GM12878 (cell line): Measurements from ENCODE around the gene SAP25. TPM values are rescaled to one million over a fixed set of nuclear protein-coding genes. Genes with fewer than 3 reads are reported as not detected.

Source experiments
- ATAC-seq: fragments of 200-7000 bp; cut with Tn5 transposase; 3 replicates; pipeline ENCODE4 v1.9.1; 2020; ENCODE audit warnings: mild to moderate bottlenecking, moderate library complexity
- BruUV-seq: library from RNA; stranded (reverse); fragments of 400-500 nt; replicated peaks from 2 replicates; lab custom pipeline; 2021; lab: Mats Ljungman, UMichigan
- CTCF ChIA-PET: fragments of 300-600 bp; sonication (Branson Sonifier 250); formaldehyde crosslinking; extraction: SDS; loops from one replicate; lab custom pipeline; 2021; ENCODE audit warnings: inconsistent platforms; lab: Yijun Ruan, JAX
- POLR2A ChIA-PET: fragments of 350-600 bp; formaldehyde crosslinking; extraction: SDS; loops from one replicate; lab custom pipeline; 2021; ENCODE audit warnings: inconsistent platforms; lab: Charles Lee
- RAD21 ChIA-PET: fragments of 300-600 bp; sonication (Branson Sonifier 250); formaldehyde crosslinking; loops from one replicate; lab custom pipeline; 2023; ENCODE audit warnings: antibody characterized with exemption; ENCODE audit not compliant: unreplicated experiment; lab: Charles Lee
- SMC1A ChIA-PET: fragments of 300-600 bp; sonication (Branson Sonifier 250); formaldehyde crosslinking; loops from one replicate; lab custom pipeline; 2023; ENCODE audit not compliant: unreplicated experiment, uncharacterized antibody; lab: Charles Lee
- DNase-seq: peaks from one replicate; pipeline ENCODE4 v3.0.0-alpha.2; 2011; ENCODE audit warnings: low read depth, low spot score
- FAIRE-seq: peaks from 3 replicates; lab custom pipeline; 2011; peaks lifted over from hg19 to GRCh38; lab: Jason Lieb, UNC
- H2AFZ ChIP-seq: 2 replicates; pipeline ENCODE4 v1.6.0; 2011; ENCODE audit warnings: low read depth, low read length, control low read depth; ENCODE audit not compliant: control insufficient read depth
- H3K27ac ChIP-seq: 2 replicates; pipeline ENCODE4 v1.5.1; 2011; ENCODE audit warnings: control low read depth; ENCODE audit not compliant: control insufficient read depth, insufficient read depth
- H3K27me3 ChIP-seq, 2 experiments: replicated peaks in 1 of 2; 2 replicates each; pipeline versions ENCODE4 v1.6.0 to v1.6.1; 2011; ENCODE audit warnings: low read length in 1 of 2; ENCODE audit not compliant: control insufficient read depth in 2 of 2, insufficient read depth in 2 of 2
- H3K36me3 ChIP-seq, 2 experiments: 2 replicates each; pipeline ENCODE4 v1.5.1; 2011; ENCODE audit warnings: low read length in 1 of 2; ENCODE audit not compliant: control insufficient read depth in 2 of 2, insufficient read depth in 2 of 2
- H3K4me1 ChIP-seq: 2 replicates; pipeline ENCODE4 v1.6.1; 2011; ENCODE audit warnings: mild to moderate bottlenecking, low read length, moderate library complexity, mixed read lengths; ENCODE audit not compliant: control insufficient read depth, insufficient read depth
- H3K4me2 ChIP-seq: 2 replicates; pipeline ENCODE4 v1.6.0; 2011; ENCODE audit warnings: control low read depth; ENCODE audit not compliant: control insufficient read depth, insufficient read depth
- H3K4me3 ChIP-seq: fragments of 200-600 bp; sonication (generic); 2 replicates; pipeline ENCODE4 v1.5.1; 2016
- H3K79me2 ChIP-seq: 2 replicates; pipeline ENCODE4 v1.6.0; 2011; ENCODE audit warnings: low read length; ENCODE audit not compliant: control insufficient read depth, insufficient read depth
- H3K9ac ChIP-seq: 2 replicates; pipeline ENCODE4 v1.8.0; 2011; ENCODE audit warnings: low read length, control low read depth, mixed read lengths; ENCODE audit not compliant: control insufficient read depth, insufficient read depth
- H3K9me3 ChIP-seq: replicated peaks from 3 replicates; pipeline ENCODE4 v1.5.1; 2011; ENCODE audit warnings: mild to moderate bottlenecking, low read length; ENCODE audit not compliant: control insufficient read depth, insufficient read depth
- H4K20me1 ChIP-seq: 2 replicates; pipeline ENCODE4 v1.6.0; 2011; ENCODE audit not compliant: control insufficient read depth, insufficient read depth
- CBX5 ChIP-seq: sonication (generic); IDR thresholded peaks from 2 replicates; pipeline ENCODE4 v1.6.1; 2016; ENCODE audit warnings: low read depth, moderate library complexity, mild to moderate bottlenecking, inconsistent platforms
- RAD51 ChIP-seq: fragments of 450-650 bp; IDR thresholded peaks from 2 replicates; pipeline ENCODE4 v1.6.1; 2016; ENCODE audit warnings: moderate library complexity, mild to moderate bottlenecking, inconsistent platforms
- SREBF2 ChIP-seq: IDR thresholded peaks from 2 replicates; pipeline ENCODE4 v1.6.1; 2012; ENCODE audit warnings: mild to moderate bottlenecking, low read length
- ZNF592 ChIP-seq: fragments of 450-650 bp; IDR thresholded peaks from 2 replicates; pipeline ENCODE4 v1.6.1; 2017; ENCODE audit warnings: mild to moderate bottlenecking, moderate library complexity
- WGBS: methylation state at CpG from one replicate; pipeline ENCODE4 v1.1.6; 2016; ENCODE audit warnings: low lambda C conversion rate; ENCODE audit not compliant: insufficient replicate concordance, insufficient coverage; ENCODE audit errors: missing lambda C conversion rate; 5-methylcytosine and 5-hydroxymethylcytosine counted together
- in situ Hi-C: fragments of 300-500 bp; cut with MboI; formaldehyde crosslinking; loops from 9 replicates; pipeline ENCODE4 v1.14.3; 2018; ENCODE audit warnings: mixed read lengths
- intact Hi-C: fragments of 100-400 bp; cut with micrococcal nuclease; formaldehyde crosslinking; loops from one replicate; pipeline ENCODE4 v1.14.2; 2022; ENCODE audit not compliant: unreplicated experiment
- polyA plus RNA-seq, 11 experiments: library from polyadenylated mRNA; depleted of rRNA in 4 of 11; unstranded in 6 of 11; stranded (reverse) in 5 of 11; fragments of >200 nt; fragmentation: Nextera tagmentation in 4 of 11; fragmentation: Illumina TruSeq in 1 of 11; extraction: Ambion mirVana in 4 of 11; extraction: Trizol in 1 of 11; gene quantifications; 1 replicate in 1 of 11; 2 replicates in 10 of 11; pipeline versions ENCODE4 v1.2.1 to v1.2.3, GENCODE V29; 2011 to 2016; ENCODE audit warnings: inconsistent platforms in 2 of 11, missing spikeins in 2 of 11, low read depth in 1 of 11
- total RNA-seq, 4 experiments: library from RNA; depleted of rRNA in 3 of 4; stranded (reverse); fragments of >200 nt in 3 of 4; fragmentation: Illumina TruSeq in 1 of 4; extraction: Trizol in 1 of 4; gene quantifications; 2 replicates each; pipeline versions ENCODE4 v1.2.1 to v1.2.3, GENCODE V29; 2013 to 2021

Gene SAP25
- total and polyA plus RNA-seq, 10 of the 15 experiments (the other 5 are each of a cell fraction or from before 2014, with no cell fraction given): 0.14 to 8.6 (median 1.1) TPM

DNA sequence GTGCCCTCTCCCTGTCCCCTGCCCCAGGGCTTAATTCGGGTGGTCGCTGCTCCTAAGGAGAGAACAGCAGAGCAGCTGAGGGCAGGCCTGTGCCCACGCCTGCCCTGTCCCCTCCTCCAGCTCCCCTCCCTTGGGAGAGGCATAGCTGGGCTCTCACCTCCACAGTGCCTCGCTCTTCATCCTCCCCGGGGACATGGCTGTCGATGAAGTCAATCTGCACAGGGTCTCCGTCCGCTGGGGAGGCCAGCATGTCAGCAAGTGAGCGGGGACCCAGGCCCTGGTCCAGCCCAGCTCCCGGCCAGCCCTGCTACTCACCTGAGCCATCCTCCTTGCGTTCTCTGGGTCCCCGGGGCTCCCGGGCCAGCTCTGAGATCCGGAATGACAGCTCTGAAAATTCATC is 3.8 kb upstream of the SAP25 start:
- Histone ChIP-seq H3K27ac (no peak overlapping the region), H2AFZ (no peak overlapping the region), H3K9ac (no peak overlapping the region), H3K4me3 (no peak overlapping the region), H4K20me1 (no peaks in the 10 kb centered on the region), H3K27me3 (no peaks in the 10 kb centered on the region), H3K79me2 (no peaks in the 10 kb centered on the region), H3K4me1 (no peaks in the 10 kb centered on the region; the same call in 1 of the 2 replicates), H3K36me3 (peaks cover 11 to 20% of the 10 kb centered on the region in 2 experiments), H3K9me3 (no peaks in the 10 kb centered on the region), H3K4me2 (no peak overlapping the region)
- DNase-seq: no peak
- CTCF ChIA-PET: interaction anchor here (1.2 to 1.8 kb wide), 2 partner anchors 11 to 14 kb away, joined by 3 to 7 read pairs; no protein-coding TSS in a partner anchor
- intact Hi-C loops: no loop called here
- no TSS peak for BruUV-seq
- SMC1A ChIA-PET: no interaction called here
- 95% methylated on average over 12 of the region's 14 CpGs for WGBS
- ATAC-seq: no peak
- TF ChIP-seq RAD51 (no peak), SREBF2 (no peak), CBX5 (no peak), ZNF592 (no peak)
- RAD21 ChIA-PET: no interaction called here
- POLR2A ChIA-PET: no interaction called here
- FAIRE-seq: no peak
- in situ Hi-C loops: no loop called here
